HEK293 (cell line): ENCODE data around the gene LRFN3.

Source experiments
- CTCF ChIA-PET: fragments of 350-600 bp; formaldehyde crosslinking; extraction: SDS; loops from one replicate; lab custom pipeline; 2021; ENCODE audit warnings: antibody characterized with exemption; lab: Yijun Ruan, JAX
- POLR2A ChIA-PET: fragments of 300-600 bp; formaldehyde crosslinking; extraction: SDS; loops from one replicate; lab custom pipeline; 2020; ENCODE audit warnings: antibody characterized with exemption, inconsistent platforms; lab: Yijun Ruan, JAX
- H3K27ac ChIP-seq: fragments of 200-500 bp; sonication (Bioruptor generic); 2 replicates; pipeline ENCODE4 v1.5.1; 2014; ENCODE audit warnings: low read depth, low read length, control low read depth, inconsistent platforms; ENCODE audit errors: extremely low read depth
- H3K36me3 ChIP-seq, 2 experiments: fragments of 200-500 bp in 1 of 2; sonication (Bioruptor generic) in 1 of 2; 1 replicate in 1 of 2; 2 replicates in 1 of 2; pipeline ENCODE4 v1.5.1; 2014 to 2017; ENCODE audit warnings: inconsistent platforms in 2 of 2, low read length in 2 of 2; ENCODE audit not compliant: control insufficient read depth in 2 of 2, insufficient read depth in 1 of 2
- H3K4me1 ChIP-seq: fragments of 200-500 bp; sonication (Bioruptor generic); 2 replicates; pipeline ENCODE4 v1.5.1; 2014; ENCODE audit warnings: mild to moderate bottlenecking, low read length, inconsistent platforms; ENCODE audit not compliant: control insufficient read depth, insufficient read depth
- H3K4me3 ChIP-seq: 2 replicates; pipeline ENCODE4 v1.5.1; 2011; ENCODE audit warnings: low read depth, mild to moderate bottlenecking, control low read depth, low read length, moderate library complexity
- H3K9me3 ChIP-seq: fragments of 200-500 bp; sonication (Bioruptor generic); 2 replicates; pipeline ENCODE4 v1.5.1; 2014; ENCODE audit warnings: low read depth, low read length, inconsistent platforms; ENCODE audit not compliant: control insufficient read depth, insufficient read depth
- FEZF1 ChIP-seq: fragments of 450-650 bp; formaldehyde crosslinking; IDR thresholded peaks from 2 replicates; pipeline ENCODE4 v1.5.1; 2016; ENCODE audit warnings: missing biosample characterization, missing genetic modification characterization
- GLIS1 ChIP-seq: fragments of 450-650 bp; formaldehyde crosslinking; IDR thresholded peaks from 2 replicates; pipeline ENCODE4 v1.5.1; 2016; ENCODE audit warnings: missing biosample characterization, missing genetic modification characterization
- GLIS2 ChIP-seq: fragments of 450-650 bp; formaldehyde crosslinking; IDR thresholded peaks from 2 replicates; pipeline ENCODE4 v1.5.1; 2016; ENCODE audit warnings: missing biosample characterization, missing genetic modification characterization
- KLF1 ChIP-seq: fragments of 450-650 bp; formaldehyde crosslinking; IDR thresholded peaks from 2 replicates; pipeline ENCODE4 v1.5.1; 2016; ENCODE audit warnings: missing biosample characterization, missing genetic modification characterization
- REPIN1 ChIP-seq: fragments of 450-650 bp; formaldehyde crosslinking; IDR thresholded peaks from 2 replicates; pipeline ENCODE4 v1.5.1; 2017; ENCODE audit warnings: missing biosample characterization, missing genetic modification characterization, low read depth
- ZBTB8A ChIP-seq: fragments of 450-650 bp; formaldehyde crosslinking; IDR thresholded peaks from 2 replicates; pipeline ENCODE4 v1.5.1; 2016; ENCODE audit warnings: missing biosample characterization, missing genetic modification characterization
- ZFP69B ChIP-seq: fragments of 450-650 bp; formaldehyde crosslinking; IDR thresholded peaks from 2 replicates; pipeline ENCODE4 v1.5.1; 2016; ENCODE audit warnings: missing biosample characterization, missing genetic modification characterization
- ZNF121 ChIP-seq: fragments of 450-650 bp; formaldehyde crosslinking; IDR thresholded peaks from 2 replicates; pipeline ENCODE4 v1.5.1; 2016; ENCODE audit warnings: missing biosample characterization, missing genetic modification characterization
- ZNF214 ChIP-seq: fragments of 450-650 bp; formaldehyde crosslinking; IDR thresholded peaks from 2 replicates; pipeline ENCODE4 v1.5.1; 2017; ENCODE audit warnings: missing biosample characterization, mild to moderate bottlenecking, missing genetic modification characterization, borderline replicate concordance
- ZNF266 ChIP-seq: fragments of 450-650 bp; formaldehyde crosslinking; IDR thresholded peaks from 2 replicates; pipeline ENCODE4 v1.5.1; 2016; ENCODE audit warnings: missing biosample characterization, missing genetic modification characterization, low read depth
- ZNF302 ChIP-seq: fragments of 450-650 bp; formaldehyde crosslinking; IDR thresholded peaks from 2 replicates; pipeline ENCODE4 v1.5.1; 2016; ENCODE audit warnings: missing biosample characterization, missing genetic modification characterization, low read depth
- ZNF391 ChIP-seq: fragments of 450-650 bp; formaldehyde crosslinking; IDR thresholded peaks from 2 replicates; pipeline ENCODE4 v1.5.1; 2016; ENCODE audit warnings: low read depth, missing biosample characterization, missing genetic modification characterization, borderline replicate concordance
- ZNF404 ChIP-seq: fragments of 450-650 bp; formaldehyde crosslinking; IDR thresholded peaks from 2 replicates; pipeline ENCODE4 v1.5.1; 2017; ENCODE audit warnings: missing biosample characterization, missing genetic modification characterization
- ZNF544 ChIP-seq: fragments of 450-650 bp; formaldehyde crosslinking; IDR thresholded peaks from 2 replicates; pipeline ENCODE4 v1.5.0; 2017; ENCODE audit warnings: missing biosample characterization, missing genetic modification characterization
- ZNF548 ChIP-seq: fragments of 450-650 bp; formaldehyde crosslinking; IDR thresholded peaks from 2 replicates; pipeline ENCODE4 v1.5.1; 2016; ENCODE audit warnings: missing biosample characterization, missing genetic modification characterization
- ZNF621 ChIP-seq: fragments of 450-650 bp; formaldehyde crosslinking; IDR thresholded peaks from 2 replicates; pipeline ENCODE4 v1.5.1; 2017; ENCODE audit warnings: missing biosample characterization, missing genetic modification characterization
- ZNF664 ChIP-seq: fragments of 450-650 bp; formaldehyde crosslinking; IDR thresholded peaks from 2 replicates; pipeline ENCODE4 v1.5.1; 2016; ENCODE audit warnings: missing biosample characterization, missing genetic modification characterization
- ZNF747 ChIP-seq: fragments of 450-650 bp; formaldehyde crosslinking; IDR thresholded peaks from 2 replicates; pipeline ENCODE4 v1.5.1; 2016; ENCODE audit warnings: missing biosample characterization, missing genetic modification characterization
- ZNF792 ChIP-seq: fragments of 450-650 bp; formaldehyde crosslinking; IDR thresholded peaks from 2 replicates; pipeline ENCODE4 v1.5.1; 2016; ENCODE audit warnings: missing biosample characterization, missing genetic modification characterization
- ZNF837 ChIP-seq: fragments of 450-650 bp; formaldehyde crosslinking; IDR thresholded peaks from 2 replicates; pipeline ENCODE4 v1.5.1; 2016; ENCODE audit warnings: missing biosample characterization, missing genetic modification characterization
- TF ChIP-seq, protein P1 (sequence below): fragments of 450-650 bp; formaldehyde crosslinking; IDR thresholded peaks from 2 replicates; pipeline ENCODE4 v1.5.1; 2016; ENCODE audit warnings: missing biosample characterization, missing genetic modification characterization
- TF ChIP-seq, protein P2 (sequence below): fragments of 450-650 bp; formaldehyde crosslinking; IDR thresholded peaks from 2 replicates; pipeline ENCODE4 v1.5.1; 2016; ENCODE audit warnings: missing biosample characterization, missing genetic modification characterization
- TF ChIP-seq, protein P3 (sequence below): fragments of 450-650 bp; formaldehyde crosslinking; IDR thresholded peaks from 2 replicates; pipeline ENCODE4 v1.5.1; 2016; ENCODE audit warnings: missing biosample characterization, missing genetic modification characterization
- TF ChIP-seq, protein P4 (sequence below): fragments of 450-650 bp; formaldehyde crosslinking; IDR thresholded peaks from 2 replicates; pipeline ENCODE4 v1.5.1; 2016; ENCODE audit warnings: missing biosample characterization, missing genetic modification characterization

The LRFN3 gene

DNA sequence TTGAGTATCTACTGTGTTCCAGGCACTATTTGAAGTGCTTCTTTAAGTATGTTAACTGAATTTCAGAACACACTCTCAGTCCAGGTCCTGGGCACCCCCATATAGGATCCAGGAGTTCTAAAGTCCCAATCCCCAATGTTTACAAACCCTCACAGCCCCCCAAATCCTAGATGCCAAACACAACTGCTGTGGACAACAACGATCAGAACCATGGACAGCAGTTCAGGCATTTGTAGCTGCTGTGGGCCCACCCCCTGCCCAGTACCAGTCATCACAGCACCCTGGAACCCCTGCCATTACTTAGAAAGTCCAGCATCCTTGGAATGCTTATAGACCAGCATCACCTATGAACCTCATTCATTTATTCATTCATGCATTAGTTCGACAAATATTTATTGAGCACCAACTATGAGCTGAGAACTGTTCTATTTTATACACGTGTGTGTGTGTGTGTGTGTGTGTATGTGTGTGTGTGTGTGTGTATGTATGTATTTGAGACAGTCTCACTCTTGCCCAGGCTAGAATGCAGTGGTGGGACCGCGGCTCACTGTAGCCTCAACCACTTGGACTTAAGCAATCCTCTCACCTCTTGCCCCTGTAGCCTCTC lies 39.5 kb downstream of the LRFN3 start (continued):
- TF ChIP-seq ZNF121 (tag by site-specific recombination): no peak
- no peak for TF ChIP-seq ZNF404 (tag by site-specific recombination)
- TF ChIP-seq ZNF747 (tag by site-specific recombination): 0 out of 2 replicates have a peak, but pooled peaks have one; percentile 65
- no peak for TF ChIP-seq REPIN1 (tag by site-specific recombination)
- TF ChIP-seq ZNF302 (tag by site-specific recombination): no peak
- TF ChIP-seq, protein P1, sequence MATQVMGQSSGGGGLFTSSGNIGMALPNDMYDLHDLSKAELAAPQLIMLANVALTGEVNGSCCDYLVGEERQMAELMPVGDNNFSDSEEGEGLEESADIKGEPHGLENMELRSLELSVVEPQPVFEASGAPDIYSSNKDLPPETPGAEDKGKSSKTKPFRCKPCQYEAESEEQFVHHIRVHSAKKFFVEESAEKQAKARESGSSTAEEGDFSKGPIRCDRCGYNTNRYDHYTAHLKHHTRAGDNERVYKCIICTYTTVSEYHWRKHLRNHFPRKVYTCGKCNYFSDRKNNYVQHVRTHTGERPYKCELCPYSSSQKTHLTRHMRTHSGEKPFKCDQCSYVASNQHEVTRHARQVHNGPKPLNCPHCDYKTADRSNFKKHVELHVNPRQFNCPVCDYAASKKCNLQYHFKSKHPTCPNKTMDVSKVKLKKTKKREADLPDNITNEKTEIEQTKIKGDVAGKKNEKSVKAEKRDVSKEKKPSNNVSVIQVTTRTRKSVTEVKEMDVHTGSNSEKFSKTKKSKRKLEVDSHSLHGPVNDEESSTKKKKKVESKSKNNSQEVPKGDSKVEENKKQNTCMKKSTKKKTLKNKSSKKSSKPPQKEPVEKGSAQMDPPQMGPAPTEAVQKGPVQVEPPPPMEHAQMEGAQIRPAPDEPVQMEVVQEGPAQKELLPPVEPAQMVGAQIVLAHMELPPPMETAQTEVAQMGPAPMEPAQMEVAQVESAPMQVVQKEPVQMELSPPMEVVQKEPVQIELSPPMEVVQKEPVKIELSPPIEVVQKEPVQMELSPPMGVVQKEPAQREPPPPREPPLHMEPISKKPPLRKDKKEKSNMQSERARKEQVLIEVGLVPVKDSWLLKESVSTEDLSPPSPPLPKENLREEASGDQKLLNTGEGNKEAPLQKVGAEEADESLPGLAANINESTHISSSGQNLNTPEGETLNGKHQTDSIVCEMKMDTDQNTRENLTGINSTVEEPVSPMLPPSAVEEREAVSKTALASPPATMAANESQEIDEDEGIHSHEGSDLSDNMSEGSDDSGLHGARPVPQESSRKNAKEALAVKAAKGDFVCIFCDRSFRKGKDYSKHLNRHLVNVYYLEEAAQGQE (tag by site-specific recombination): peak; percentile 100
- TF ChIP-seq ZNF664 (tag by site-specific recombination): 0 out of 2 replicates have a peak, but pooled peaks have one; percentile 56

DNA sequence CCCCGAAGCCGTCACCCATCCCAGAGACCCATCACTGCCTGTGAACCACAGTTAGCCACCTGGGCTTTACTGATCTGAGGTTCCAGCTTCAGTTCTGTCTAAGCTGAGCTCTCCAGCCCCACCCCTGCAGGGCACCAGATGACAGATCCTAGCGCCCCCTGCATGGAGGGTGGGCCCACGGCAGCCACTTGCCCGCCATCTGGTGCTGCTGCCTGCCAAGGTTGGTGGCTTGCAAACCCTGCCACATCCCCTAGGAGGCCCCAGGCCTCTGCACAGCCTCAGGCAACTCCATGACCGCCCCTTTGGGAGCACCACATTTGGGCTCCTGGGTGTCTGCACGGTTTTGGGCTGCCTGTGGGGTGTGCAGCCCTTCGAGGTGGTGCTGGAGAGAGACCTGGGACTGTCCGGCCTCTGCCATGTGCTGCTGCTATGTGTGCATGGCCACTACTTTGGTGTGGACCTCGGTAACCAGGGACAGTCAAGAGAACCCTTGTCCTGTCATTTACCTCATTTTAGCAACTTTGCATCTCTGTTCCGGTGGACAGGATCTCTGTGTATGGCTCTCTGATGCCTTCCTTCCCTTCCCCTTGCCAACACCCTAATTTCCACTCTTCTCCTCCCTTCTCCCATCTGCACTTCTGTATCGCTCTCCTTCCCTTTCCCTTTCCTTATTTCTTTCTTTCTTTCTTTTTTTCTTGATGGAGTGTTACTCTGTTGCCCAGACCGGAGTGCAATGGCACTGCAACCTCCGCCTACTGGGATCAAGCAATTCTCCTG lies 41.5 kb downstream of the LRFN3 start:
- Histone ChIP-seq H3K4me1 (no peaks in the 10 kb centered on the region), H3K9me3 (no peaks in the 10 kb centered on the region), H3K27ac (no peak overlapping the region), H3K36me3 (no peaks in the 10 kb centered on the region), H3K4me3 (no peak overlapping the region)
- CTCF ChIA-PET: interaction anchor here (0.6 to 1.0 kb wide), 7 partner anchors 9 to 1655 kb away, joined by 3 to 9 read pairs (median 4); no protein-coding TSS in a partner anchor
- POLR2A ChIA-PET: no interaction called here
- TF ChIP-seq ZNF792 (tag by site-specific recombination) (no peak), KLF1 (tag by site-specific recombination) (peak; percentile 37; the same call in 1 of the 2 replicates), ZNF544 (tag by site-specific recombination) (0 out of 2 replicates have a peak, but pooled peaks have one; percentile 31), ZBTB8A (peak; percentile 56; the same call in 1 of the 2 replicates), ZNF214 (no peak), ZNF266 (tag by site-specific recombination) (no peak), ZNF837 (tag by site-specific recombination) (no peak), REPIN1 (tag by site-specific recombination) (no peak), FEZF1 (tag by site-specific recombination) (peak; percentile 32; the same call in 1 of the 2 replicates), ZFP69B (tag by site-specific recombination) (peak; percentile 90), GLIS2 (tag by site-specific recombination) (0 out of 2 replicates have a peak, but pooled peaks have one; percentile 35), GLIS1 (tag by site-specific recombination) (peak; percentile 66), ZNF548 (tag by site-specific recombination) (no peak), ZNF621 (tag by site-specific recombination) (peak; percentile 71; the same call in 1 of the 2 replicates), ZNF391 (tag by site-specific recombination) (no peak), ZNF121 (tag by site-specific recombination) (0 out of 2 replicates have a peak, but pooled peaks have one; percentile 8)
- TF ChIP-seq, protein P2, sequence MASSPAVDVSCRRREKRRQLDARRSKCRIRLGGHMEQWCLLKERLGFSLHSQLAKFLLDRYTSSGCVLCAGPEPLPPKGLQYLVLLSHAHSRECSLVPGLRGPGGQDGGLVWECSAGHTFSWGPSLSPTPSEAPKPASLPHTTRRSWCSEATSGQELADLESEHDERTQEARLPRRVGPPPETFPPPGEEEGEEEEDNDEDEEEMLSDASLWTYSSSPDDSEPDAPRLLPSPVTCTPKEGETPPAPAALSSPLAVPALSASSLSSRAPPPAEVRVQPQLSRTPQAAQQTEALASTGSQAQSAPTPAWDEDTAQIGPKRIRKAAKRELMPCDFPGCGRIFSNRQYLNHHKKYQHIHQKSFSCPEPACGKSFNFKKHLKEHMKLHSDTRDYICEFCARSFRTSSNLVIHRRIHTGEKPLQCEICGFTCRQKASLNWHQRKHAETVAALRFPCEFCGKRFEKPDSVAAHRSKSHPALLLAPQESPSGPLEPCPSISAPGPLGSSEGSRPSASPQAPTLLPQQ (tag by site-specific recombination): peak; percentile 95
- TF ChIP-seq, protein P3, sequence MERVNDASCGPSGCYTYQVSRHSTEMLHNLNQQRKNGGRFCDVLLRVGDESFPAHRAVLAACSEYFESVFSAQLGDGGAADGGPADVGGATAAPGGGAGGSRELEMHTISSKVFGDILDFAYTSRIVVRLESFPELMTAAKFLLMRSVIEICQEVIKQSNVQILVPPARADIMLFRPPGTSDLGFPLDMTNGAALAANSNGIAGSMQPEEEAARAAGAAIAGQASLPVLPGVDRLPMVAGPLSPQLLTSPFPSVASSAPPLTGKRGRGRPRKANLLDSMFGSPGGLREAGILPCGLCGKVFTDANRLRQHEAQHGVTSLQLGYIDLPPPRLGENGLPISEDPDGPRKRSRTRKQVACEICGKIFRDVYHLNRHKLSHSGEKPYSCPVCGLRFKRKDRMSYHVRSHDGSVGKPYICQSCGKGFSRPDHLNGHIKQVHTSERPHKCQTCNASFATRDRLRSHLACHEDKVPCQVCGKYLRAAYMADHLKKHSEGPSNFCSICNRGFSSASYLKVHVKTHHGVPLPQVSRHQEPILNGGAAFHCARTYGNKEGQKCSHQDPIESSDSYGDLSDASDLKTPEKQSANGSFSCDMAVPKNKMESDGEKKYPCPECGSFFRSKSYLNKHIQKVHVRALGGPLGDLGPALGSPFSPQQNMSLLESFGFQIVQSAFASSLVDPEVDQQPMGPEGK (tag by site-specific recombination): 0 out of 2 replicates have a peak, but pooled peaks have one; percentile 38
- TF ChIP-seq, protein P4, sequence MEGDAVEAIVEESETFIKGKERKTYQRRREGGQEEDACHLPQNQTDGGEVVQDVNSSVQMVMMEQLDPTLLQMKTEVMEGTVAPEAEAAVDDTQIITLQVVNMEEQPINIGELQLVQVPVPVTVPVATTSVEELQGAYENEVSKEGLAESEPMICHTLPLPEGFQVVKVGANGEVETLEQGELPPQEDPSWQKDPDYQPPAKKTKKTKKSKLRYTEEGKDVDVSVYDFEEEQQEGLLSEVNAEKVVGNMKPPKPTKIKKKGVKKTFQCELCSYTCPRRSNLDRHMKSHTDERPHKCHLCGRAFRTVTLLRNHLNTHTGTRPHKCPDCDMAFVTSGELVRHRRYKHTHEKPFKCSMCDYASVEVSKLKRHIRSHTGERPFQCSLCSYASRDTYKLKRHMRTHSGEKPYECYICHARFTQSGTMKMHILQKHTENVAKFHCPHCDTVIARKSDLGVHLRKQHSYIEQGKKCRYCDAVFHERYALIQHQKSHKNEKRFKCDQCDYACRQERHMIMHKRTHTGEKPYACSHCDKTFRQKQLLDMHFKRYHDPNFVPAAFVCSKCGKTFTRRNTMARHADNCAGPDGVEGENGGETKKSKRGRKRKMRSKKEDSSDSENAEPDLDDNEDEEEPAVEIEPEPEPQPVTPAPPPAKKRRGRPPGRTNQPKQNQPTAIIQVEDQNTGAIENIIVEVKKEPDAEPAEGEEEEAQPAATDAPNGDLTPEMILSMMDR (tag by site-specific recombination): peak; percentile 95
